ENCODE data around the gene NUPR2.

- TF ChIP-seq CTCF (IDR thresholded peaks at IDR 0.05) = no peak
- no peak for TF ChIP-seq ZFX (IDR thresholded peaks at IDR 0.05; ENCODE audit: borderline replicate concordance)
Measured at GRCh38 chr7:56107954-56108258, 8.3 kb downstream of the NUPR2 start.

Measured in 22Rv1 (cell line).